WTC11 (cell line): ENCODE data around the gene DUSP9. TPM values are rescaled to one million over a fixed set of nuclear protein-coding genes. Genes with fewer than 3 reads are reported as not detected.

Source experiments
- ATAC-seq: fragments of 200-7000 bp; cut with Tn5 transposase; 2 replicates; pipeline ENCODE4 v1.10.0; 2021; ENCODE audit warnings: mild to moderate bottlenecking, moderate library complexity
- CTCF ChIA-PET: fragments of 300-600 bp; sonication (Branson Sonifier 250); formaldehyde crosslinking; loops from one replicate; lab custom pipeline; 2021; ENCODE audit warnings: antibody characterized with exemption; lab: Charles Lee
- POLR2A ChIA-PET: fragments of 350-600 bp; sonication (Branson Sonifier 250); formaldehyde crosslinking; loops from one replicate; lab custom pipeline; 2021; ENCODE audit warnings: antibody characterized with exemption; lab: Charles Lee
- DNase-seq: peaks from one replicate; pipeline ENCODE4 v3.0.0; 2021; ENCODE audit warnings: low spot score
- H3K27ac Mint-ChIP-seq: 2 replicates; pipeline ENCODE4 v1.8.0; 2021; ENCODE audit warnings: mixed read lengths
- H3K27me3 Mint-ChIP-seq: 2 replicates; pipeline ENCODE4 v1.8.0; 2021; ENCODE audit warnings: low read depth, mild to moderate bottlenecking, moderate library complexity, mixed read lengths
- H3K36me3 Mint-ChIP-seq: 2 replicates; pipeline ENCODE4 v1.8.0; 2021; ENCODE audit warnings: mixed read lengths
- H3K4me1 Mint-ChIP-seq: 2 replicates; pipeline ENCODE4 v1.8.0; 2022; ENCODE audit warnings: mixed read lengths
- H3K4me3 Mint-ChIP-seq: 2 replicates; pipeline ENCODE4 v1.8.0; 2021; ENCODE audit warnings: mild to moderate bottlenecking, moderate library complexity, mixed read lengths
- H3K9me3 Mint-ChIP-seq: 2 replicates; pipeline ENCODE4 v1.8.0; 2021; ENCODE audit warnings: mixed read lengths
- ATF3 ChIP-seq: sonication (generic); formaldehyde crosslinking; conservative IDR thresholded peaks from 2 replicates; pipeline ENCODE4 v1.8.1; 2022; ENCODE audit warnings: mild to moderate bottlenecking, missing genetic modification reagents
- ATF6 ChIP-seq: sonication (generic); formaldehyde crosslinking; IDR thresholded peaks from 2 replicates; pipeline ENCODE4 v1.8.1; 2023; ENCODE audit warnings: mild to moderate bottlenecking, missing genetic modification reagents
- CDX4 ChIP-seq: fragments of 250-450 bp; sonication (Bioruptor Pico); IDR thresholded peaks from 2 replicates; pipeline ENCODE4 v1.9.0; 2021; ENCODE audit warnings: moderate library complexity, mild to moderate bottlenecking, inconsistent platforms, borderline replicate concordance
- E2F5 ChIP-seq: sonication (generic); formaldehyde crosslinking; IDR thresholded peaks from 2 replicates; pipeline ENCODE4 v1.8.1; 2022; ENCODE audit warnings: mild to moderate bottlenecking, moderate library complexity, missing genetic modification reagents
- ESRRA ChIP-seq: sonication (generic); formaldehyde crosslinking; IDR thresholded peaks from 2 replicates; pipeline ENCODE4 v1.8.1; 2022; ENCODE audit warnings: mild to moderate bottlenecking, missing genetic modification reagents, borderline replicate concordance
- FOXP1 ChIP-seq: sonication (generic); formaldehyde crosslinking; IDR thresholded peaks from 2 replicates; pipeline ENCODE4 v1.8.0; 2022; ENCODE audit warnings: missing genetic modification reagents, mild to moderate bottlenecking, moderate library complexity, borderline replicate concordance
- HMGXB4 ChIP-seq: sonication (generic); formaldehyde crosslinking; IDR thresholded peaks from 2 replicates; pipeline ENCODE4 v1.8.1; 2023; ENCODE audit warnings: mild to moderate bottlenecking, moderate library complexity, missing genetic modification reagents
- IRF2 ChIP-seq: sonication (generic); formaldehyde crosslinking; IDR thresholded peaks from 2 replicates; pipeline ENCODE4 v1.8.0; 2022; ENCODE audit warnings: low read depth, missing genetic modification reagents, borderline replicate concordance
- JAZF1 ChIP-seq: fragments of 250-450 bp; sonication (Bioruptor Pico); IDR thresholded peaks from 2 replicates; pipeline ENCODE4 v1.9.0; 2021; ENCODE audit warnings: moderate library complexity, mild to moderate bottlenecking, inconsistent platforms
- MXD4 ChIP-seq: fragments of 250-450 bp; sonication (Bioruptor Pico); IDR thresholded peaks from 2 replicates; pipeline ENCODE4 v1.8.0; 2021; ENCODE audit warnings: mild to moderate bottlenecking, moderate library complexity, borderline replicate concordance
- SOX15 ChIP-seq: fragments of 250-450 bp; sonication (Bioruptor Pico); IDR thresholded peaks from 2 replicates; pipeline ENCODE4 v1.9.0; 2021; ENCODE audit warnings: mild to moderate bottlenecking
- ZMAT4 ChIP-seq: fragments of 250-450 bp; sonication (Bioruptor Pico); IDR thresholded peaks from 2 replicates; pipeline ENCODE4 v1.9.0; 2021; ENCODE audit warnings: mild to moderate bottlenecking
- ZNF396 ChIP-seq: fragments of 250-450 bp; sonication (Bioruptor Pico); IDR thresholded peaks from 2 replicates; pipeline ENCODE4 v1.8.0; 2021; ENCODE audit warnings: mild to moderate bottlenecking, moderate library complexity, borderline replicate concordance
- ZNF425 ChIP-seq: fragments of 250-450 bp; sonication (Bioruptor Pico); conservative IDR thresholded peaks from 2 replicates; pipeline ENCODE4 v1.9.0; 2021; ENCODE audit warnings: mild to moderate bottlenecking
- total RNA-seq: library from RNA; stranded (reverse); gene quantifications from 3 replicates; pipeline ENCODE4 v1.2.3, GENCODE V29; 2021

DUSP9 gene
- total RNA-seq, 1 experiment from 2014 or later, result 2.5 TPM

- TF ChIP-seq ESRRA (no peak), ZNF425 (CRISPR knock-in tag) (no peak), JAZF1 (no peak), ZNF396 (CRISPR knock-in tag) (no peak), SOX15 (CRISPR knock-in tag) (no peak)
These were observed 22.6 kb upstream of the DUSP9 start (continued) for GRCh38 chrX:153624196-153625091.

- Mint-ChIP-seq H3K4me1 (no peaks in the 10 kb centered on the region), H3K27ac (no peak overlapping the region), H3K9me3 (no peaks in the 10 kb centered on the region), H3K36me3 (no peaks in the 10 kb centered on the region), H3K27me3 (no peaks in the 10 kb centered on the region; the same call in none of the 2 replicates), H3K4me3 (no peak overlapping the region)
- TF ChIP-seq CDX4 (no peak), ATF3 (no peak), E2F5 (no peak), HMGXB4 (CRISPR knock-in tag) (no peak), MXD4 (no peak), FOXP1 (CRISPR knock-in tag) (no peak), IRF2 (CRISPR knock-in tag) (no peak), ZMAT4 (CRISPR knock-in tag) (no peak), ATF6 (CRISPR knock-in tag) (no peak)
- DNase-seq (no peak), ATAC-seq (no peak)
- ChIA-PET POLR2A (no interaction called here), CTCF (interaction anchor here (2.6 kb wide), 1 partner anchor 11 kb away, joined by 10 read pairs; no protein-coding TSS in a partner anchor)
These were observed 21.6 kb upstream of the DUSP9 start for GRCh38 chrX:153625271-153626024.
